Neural cell (in vitro differentiated cells): ENCODE measurements around the gene SHC2.

Experiments
- CTCF ChIP-seq: fragments of 450-650 bp; IDR thresholded peaks from 2 replicates; pipeline ENCODE4 v1.5.1; 2014; ENCODE audit warnings: antibody characterized with exemption, mild to moderate bottlenecking, moderate library complexity; ENCODE audit not compliant: poor library complexity, severe bottlenecking
- EP300 ChIP-seq: fragments of 450-650 bp; conservative IDR thresholded peaks from 2 replicates; pipeline ENCODE4 v1.6.1; 2014; ENCODE audit warnings: antibody characterized with exemption, mild to moderate bottlenecking, moderate library complexity; ENCODE audit not compliant: poor library complexity, severe bottlenecking
- EZH2 ChIP-seq: fragments of 200-600, 300-800 bp; shearing (Covaris generic), sonication (generic); IDR thresholded peaks from 2 replicates; pipeline ENCODE4 v1.6.1; 2014; ENCODE audit warnings: antibody characterized with exemption, low read length, borderline replicate concordance, mild to moderate bottlenecking; ENCODE audit not compliant: insufficient read depth, poor library complexity, severe bottlenecking
- POLR2AphosphoS5 ChIP-seq: IDR thresholded peaks from 2 replicates; pipeline ENCODE4 v1.6.1; 2012
- REST ChIP-seq: IDR thresholded peaks from 2 replicates; pipeline ENCODE4 v1.6.1; 2012; ENCODE audit warnings: borderline replicate concordance
- TAF1 ChIP-seq: IDR thresholded peaks from 2 replicates; pipeline ENCODE4 v1.6.1; 2012; ENCODE audit warnings: low read depth

GRCh38 chr19:472005-472858, 11.4 kb upstream of the SHC2 start:
- TF ChIP-seq CTCF (no peak), TAF1 (no peak), REST (no peak), POLR2AphosphoS5 (no peak), EP300 (no peak), EZH2 (no peak)
